GM12875 (cell line): ENCODE data around the gene MAP1B.
"Not testable (repeated sequence)": the region's sequence is repeated elsewhere in the genome, so short reads cannot be mapped to it uniquely, and the experiment has no call there.

Source experiments
- H3K4me3 ChIP-seq: one replicate; pipeline ENCODE4 v1.5.1; 2011; ENCODE audit warnings: low read depth, low read length, control low read depth
- TF ChIP-seq, protein P1 (sequence below): IDR thresholded peaks from 2 replicates; pipeline ENCODE4 v1.5.1; 2011; ENCODE audit warnings: low read depth, mild to moderate bottlenecking, control low read depth, inconsistent platforms, low read length, moderate library complexity, borderline replicate concordance; ENCODE audit not compliant: insufficient read depth

Gene MAP1B

DNA sequence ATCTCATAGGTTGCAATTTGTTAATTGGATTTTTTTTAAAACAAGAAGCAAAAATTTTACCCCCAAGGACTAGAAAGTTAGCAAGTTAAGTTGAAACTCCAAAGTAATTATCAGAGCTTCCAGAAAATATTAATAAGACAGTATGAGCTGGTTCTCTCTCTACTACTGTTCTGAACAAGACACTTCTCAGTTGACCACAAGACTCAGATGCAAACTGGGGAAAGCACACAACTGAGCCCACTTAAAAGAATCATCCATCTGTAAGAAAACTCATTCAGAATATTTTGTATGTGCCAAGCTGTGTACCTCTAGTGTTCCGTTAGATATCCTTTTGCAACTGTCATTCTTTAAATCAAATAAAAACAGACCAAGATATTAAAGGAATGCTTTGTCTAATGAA is 60.0 kb downstream of the MAP1B start:
- TF ChIP-seq, protein P1, sequence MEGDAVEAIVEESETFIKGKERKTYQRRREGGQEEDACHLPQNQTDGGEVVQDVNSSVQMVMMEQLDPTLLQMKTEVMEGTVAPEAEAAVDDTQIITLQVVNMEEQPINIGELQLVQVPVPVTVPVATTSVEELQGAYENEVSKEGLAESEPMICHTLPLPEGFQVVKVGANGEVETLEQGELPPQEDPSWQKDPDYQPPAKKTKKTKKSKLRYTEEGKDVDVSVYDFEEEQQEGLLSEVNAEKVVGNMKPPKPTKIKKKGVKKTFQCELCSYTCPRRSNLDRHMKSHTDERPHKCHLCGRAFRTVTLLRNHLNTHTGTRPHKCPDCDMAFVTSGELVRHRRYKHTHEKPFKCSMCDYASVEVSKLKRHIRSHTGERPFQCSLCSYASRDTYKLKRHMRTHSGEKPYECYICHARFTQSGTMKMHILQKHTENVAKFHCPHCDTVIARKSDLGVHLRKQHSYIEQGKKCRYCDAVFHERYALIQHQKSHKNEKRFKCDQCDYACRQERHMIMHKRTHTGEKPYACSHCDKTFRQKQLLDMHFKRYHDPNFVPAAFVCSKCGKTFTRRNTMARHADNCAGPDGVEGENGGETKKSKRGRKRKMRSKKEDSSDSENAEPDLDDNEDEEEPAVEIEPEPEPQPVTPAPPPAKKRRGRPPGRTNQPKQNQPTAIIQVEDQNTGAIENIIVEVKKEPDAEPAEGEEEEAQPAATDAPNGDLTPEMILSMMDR = no peak
- H3K4me3 ChIP-seq = no peak overlapping the region

DNA sequence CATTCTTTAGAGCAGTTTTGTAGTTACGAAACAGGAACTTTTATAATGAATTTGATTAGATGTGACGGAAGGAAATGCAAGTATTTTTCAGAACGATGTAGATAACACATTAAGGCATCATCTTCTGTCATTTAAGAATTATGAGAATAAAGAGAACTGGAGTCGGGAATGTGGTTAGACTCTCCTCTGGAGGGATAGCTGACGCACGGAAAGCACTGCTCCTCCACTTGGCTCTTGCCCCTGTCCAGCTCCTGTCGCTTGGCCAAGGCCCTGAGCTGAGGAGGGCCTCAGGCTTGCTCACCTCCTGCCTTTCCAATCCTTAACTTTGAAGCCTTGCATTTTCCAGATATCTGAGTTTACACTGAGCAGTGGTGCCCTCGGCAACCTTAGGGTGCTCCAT is 60.5 kb downstream of the MAP1B start:
- TF ChIP-seq, protein P1 = no peak

DNA sequence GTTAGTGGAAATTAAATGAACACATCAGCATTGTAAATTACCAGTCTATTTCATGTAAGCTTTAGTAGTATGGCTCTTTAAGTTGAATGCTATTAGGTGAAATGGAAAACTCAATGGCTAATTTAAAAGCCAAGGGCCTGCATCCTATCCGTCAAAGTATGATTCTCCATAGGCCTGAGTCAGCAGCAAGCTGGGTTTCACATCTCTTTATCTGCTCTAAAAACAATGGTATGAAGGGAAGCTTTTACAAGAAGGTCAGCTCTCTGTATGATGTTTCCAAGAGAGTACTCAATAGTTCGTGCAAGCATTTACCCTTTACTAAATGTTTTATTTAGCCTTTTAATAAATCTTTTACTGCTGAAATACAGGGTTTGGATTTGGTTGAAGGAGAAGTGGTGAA is 62.8 kb downstream of the MAP1B start:
- no peak overlapping the region for H3K4me3 ChIP-seq
- TF ChIP-seq, protein P1 = no peak

More for the DNA sequence above, 60.5 kb downstream of the MAP1B start:
- no peak overlapping the region for H3K4me3 ChIP-seq

DNA sequence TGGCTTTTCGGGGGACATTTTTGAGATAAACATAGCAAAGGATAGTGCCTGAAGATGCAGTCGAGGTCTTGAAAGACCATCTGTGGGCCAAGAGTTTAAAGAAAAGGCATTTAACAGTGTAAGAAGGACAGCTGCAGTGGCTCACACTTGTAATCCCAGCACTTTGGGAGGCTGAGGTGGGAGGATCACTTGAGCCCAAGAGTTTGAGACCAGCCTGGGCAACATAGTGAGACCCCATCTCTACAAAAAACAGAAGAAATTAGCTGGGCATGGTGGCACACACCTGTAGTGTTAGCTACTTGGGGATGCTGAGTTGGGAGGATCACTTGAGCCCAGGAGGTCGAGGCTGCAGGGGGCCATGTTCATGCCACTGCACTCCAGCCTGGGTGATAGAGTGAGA is 63.9 kb downstream of the MAP1B start:
- not testable (repeated sequence) for H3K4me3 ChIP-seq

DNA sequence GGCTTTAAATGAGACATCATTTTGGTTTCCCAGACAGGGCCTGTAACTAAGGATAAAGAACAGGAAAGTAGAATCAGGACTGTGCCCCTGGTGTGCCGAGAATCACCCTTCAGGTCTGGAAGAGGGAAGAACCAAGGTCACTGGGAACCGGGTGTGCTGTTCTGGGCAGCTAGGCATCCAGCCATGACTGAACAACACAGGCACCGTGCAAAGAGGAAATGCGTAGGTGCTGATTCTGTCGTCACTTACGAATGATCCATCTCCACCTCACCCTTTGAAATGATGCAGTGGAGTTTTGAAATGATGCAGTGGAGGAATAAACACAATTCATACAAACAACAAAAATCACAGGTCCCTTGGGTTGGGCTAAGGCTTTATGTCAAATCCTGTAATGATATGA is 64.4 kb downstream of the MAP1B start:
- TF ChIP-seq, protein P1 = no peak
- H3K4me3 ChIP-seq = no peak overlapping the region

DNA sequence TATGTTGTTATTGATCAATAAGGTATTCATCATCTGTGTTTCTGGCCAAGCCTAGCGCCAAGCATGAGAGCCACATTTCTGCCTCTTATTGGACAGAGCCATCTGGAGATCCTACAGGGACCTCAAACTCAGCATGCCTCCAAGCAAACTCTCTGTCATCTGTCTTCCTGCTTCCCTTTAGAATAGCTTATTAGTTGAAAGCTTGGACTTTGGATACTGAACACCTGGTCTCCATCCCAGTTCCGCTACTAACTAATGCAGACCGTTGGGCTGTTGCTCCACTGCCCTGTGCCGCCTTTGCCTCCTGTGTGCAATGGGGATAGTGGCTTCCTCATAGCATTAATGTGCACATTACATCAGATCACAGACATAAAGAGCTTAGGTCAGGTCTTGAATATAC is 65.5 kb downstream of the MAP1B start:
- no peak overlapping the region for H3K4me3 ChIP-seq
- TF ChIP-seq, protein P1 = no peak

DNA sequence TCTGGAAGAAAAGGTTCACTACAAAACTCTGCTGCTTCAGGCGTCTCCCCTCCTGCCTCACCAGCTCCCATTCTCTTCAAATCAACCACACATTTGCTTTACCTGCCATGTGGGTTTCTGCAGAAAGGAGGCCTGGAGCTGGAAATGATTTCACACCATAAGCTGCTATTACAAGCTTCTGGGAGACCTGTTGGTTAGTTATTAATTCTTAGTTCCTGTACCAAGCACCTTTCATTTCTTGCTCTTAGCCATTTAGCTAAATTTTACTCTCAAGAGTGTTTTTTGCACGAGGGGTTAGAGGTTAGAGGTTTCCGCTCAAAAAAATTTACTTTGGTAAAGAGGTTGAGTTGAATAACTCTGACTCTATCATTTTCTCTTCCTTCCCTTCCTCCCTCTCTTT is 70.3 kb downstream of the MAP1B start:
- H3K4me3 ChIP-seq = no peak overlapping the region
- TF ChIP-seq, protein P1 = no peak
